NK-92 (cell line): ENCODE data around the gene LRRC4.

Experiments
- DNase-seq: peaks from one replicate; lab custom pipeline; 2025; ENCODE audit not compliant: unreplicated experiment; lab: John Stamatoyannopoulos, UW

LRRC4 gene

GRCh38 chr7:128030654-128031611 is at the start of gene LRRC4:
Gene LRRC4 (minus strand): TSS chr7:128031437. CDS start chr7:128030640, 797 bp downstream.
- DNase-seq: no peak

GRCh38 chr7:128080169-128080568 is 48.9 kb upstream of the LRRC4 start:
- DNase-seq: no peak

DNA sequence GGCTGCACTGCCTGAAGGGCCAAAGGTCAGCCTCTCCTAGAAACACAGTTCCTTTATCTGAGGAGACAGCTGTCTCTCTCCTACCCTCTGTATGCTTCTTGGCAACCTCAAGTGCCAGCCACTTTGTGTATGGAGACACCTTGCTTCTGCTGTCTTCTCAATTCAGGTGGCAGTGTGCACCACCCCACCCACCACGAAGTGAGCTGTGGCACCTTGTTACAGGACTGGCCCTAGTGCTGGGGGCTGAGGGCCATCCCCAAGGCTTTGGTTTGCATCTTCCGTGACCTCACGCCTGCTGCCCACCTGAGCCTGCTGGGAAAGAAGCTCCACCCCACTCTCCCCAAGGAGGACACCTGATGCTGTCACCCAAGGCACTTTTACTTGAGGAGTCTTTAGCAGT is 47.1 kb upstream of the LRRC4 start:
- no peak for DNase-seq

DNA sequence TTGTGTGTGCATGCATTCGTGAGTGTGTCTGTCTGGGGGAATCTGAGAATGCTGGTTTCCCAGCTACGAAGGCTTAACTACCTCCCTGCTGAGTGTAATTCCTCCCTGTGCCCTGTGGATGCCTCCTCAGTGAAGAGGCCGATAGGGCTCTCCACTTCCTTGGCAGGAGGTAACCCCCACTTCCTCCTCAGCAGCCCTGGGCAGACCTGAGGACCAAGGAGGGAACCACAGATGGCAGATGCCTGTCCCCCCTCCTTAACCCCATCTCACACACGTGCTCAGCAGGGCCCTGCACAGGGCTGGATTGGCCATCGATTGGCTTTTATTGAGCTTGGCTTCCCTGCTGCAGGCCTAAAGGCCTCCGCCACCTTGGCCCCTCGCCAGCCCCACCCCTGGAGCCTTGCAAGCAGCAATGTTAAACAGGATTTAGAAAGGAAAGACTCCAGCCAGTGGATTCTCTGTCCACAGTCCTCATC is 45.6 kb upstream of the LRRC4 start:
- no peak for DNase-seq

- no peak for DNase-seq
These were observed 45.1 kb upstream of the LRRC4 start for GRCh38 chr7:128076196-128076795.

- DNase-seq: no peak
These were observed 44.2 kb upstream of the LRRC4 start for GRCh38 chr7:128075242-128076095.

- DNase-seq: no peak
These were observed 43.5 kb upstream of the LRRC4 start for GRCh38 chr7:128074736-128075135.

GRCh38 chr7:128074336-128074735 is 43.1 kb upstream of the LRRC4 start:
- no peak for DNase-seq

DNA sequence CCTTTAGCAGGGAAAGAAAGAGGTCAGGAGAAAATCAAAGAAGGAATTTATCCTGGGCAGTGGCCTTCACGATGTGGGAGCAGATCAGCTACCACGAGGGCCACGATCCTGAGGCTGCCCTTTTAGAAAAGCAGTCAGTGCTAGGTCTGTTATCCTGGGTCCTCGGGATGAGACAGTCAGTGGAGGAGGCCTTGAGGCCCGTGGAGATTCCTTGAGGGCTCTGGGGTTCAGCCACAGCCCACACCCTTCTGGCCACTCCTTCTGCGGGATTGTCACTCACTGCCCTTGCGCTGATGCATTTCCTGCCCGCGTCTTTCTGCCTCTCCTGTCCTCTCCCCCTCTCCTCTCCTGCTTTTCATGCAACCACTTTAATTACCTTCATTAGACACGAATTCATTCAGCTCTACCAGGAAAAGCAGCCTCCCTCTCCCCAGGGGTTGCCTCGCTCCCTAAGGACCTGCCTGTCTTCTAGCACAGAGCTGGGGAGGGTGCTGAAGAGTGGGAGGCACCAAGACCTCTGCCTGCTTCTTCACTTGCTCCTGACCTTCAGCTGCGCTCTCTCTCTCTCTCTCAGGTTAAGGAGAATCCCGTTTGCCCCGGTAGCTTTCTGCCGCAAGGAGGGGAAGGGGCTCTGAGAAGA is 42.6 kb upstream of the LRRC4 start:
- no peak for DNase-seq

GRCh38 chr7:128071801-128072200 is 40.6 kb upstream of the LRRC4 start:
- no peak for DNase-seq

- DNase-seq: no peak
These were observed 40.1 kb upstream of the LRRC4 start for GRCh38 chr7:128071376-128071775.

DNA sequence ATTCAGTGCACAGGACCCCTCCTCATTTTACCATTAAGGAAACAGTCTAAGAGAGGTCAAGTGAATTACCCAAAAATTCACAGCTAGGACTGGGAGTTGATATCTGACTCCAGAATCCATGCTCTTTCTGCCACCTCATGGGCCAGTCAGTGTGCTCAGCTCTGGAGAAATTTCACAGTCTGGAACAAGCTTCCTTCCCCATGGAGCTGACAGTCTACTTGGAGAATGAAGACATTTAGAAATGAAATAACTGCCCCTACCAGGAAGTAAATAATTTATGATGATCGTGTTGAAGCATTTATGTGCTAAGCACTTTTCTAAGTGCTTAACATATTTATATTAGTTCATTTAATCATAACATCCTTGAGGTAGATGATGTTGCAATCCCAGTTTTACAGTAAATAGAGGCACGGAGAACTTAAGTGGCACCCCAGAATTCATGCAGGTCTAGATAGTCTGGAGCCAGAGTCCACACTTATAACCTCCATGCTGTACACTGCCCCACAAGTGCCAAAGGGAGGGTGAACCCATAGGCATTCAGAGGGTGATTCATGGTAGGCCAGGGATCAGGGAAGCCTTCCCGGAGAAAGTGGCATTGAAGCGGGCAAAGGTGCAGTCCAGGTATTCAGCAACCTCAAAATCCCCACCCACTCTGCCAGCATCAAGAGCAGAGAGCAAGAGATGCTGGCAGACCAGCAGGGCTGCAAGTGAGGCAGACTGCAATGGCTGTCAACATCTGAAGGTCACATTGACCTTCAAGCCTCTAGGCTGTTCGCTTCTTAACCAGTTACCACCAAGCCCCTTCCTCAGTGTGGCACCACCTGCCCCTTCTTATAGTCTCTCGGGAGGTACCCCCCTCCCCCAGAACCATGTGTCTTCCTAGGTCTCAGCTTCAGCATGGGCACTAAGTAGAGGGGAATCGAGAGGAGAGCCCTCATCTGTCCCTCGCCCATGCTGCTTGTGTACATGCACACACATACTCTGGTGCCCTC is 38.4 kb upstream of the LRRC4 start:
- DNase-seq: no peak

GRCh38 chr7:128068785-128069184 is 37.5 kb upstream of the LRRC4 start:
- DNase-seq: no peak

DNA sequence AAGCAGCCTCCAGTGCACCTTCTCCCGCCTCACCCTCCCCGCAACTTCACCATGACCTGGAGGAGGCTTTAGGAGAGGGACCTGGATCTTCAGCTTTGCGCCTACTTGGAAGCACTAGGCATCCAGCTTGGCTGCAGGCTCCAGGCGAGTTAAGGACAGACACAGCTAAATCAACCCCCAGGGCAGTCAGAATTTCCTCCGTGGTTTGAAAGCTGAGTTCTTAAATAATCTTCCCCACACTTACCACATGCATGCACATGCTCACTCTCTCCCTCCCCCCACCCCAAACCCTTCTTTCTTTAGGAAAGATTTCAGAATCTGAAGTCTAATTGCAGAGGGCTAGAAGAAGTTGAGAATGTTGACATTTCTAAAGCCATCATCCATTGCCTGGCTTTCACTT is 36.7 kb upstream of the LRRC4 start:
- no peak for DNase-seq

DNA sequence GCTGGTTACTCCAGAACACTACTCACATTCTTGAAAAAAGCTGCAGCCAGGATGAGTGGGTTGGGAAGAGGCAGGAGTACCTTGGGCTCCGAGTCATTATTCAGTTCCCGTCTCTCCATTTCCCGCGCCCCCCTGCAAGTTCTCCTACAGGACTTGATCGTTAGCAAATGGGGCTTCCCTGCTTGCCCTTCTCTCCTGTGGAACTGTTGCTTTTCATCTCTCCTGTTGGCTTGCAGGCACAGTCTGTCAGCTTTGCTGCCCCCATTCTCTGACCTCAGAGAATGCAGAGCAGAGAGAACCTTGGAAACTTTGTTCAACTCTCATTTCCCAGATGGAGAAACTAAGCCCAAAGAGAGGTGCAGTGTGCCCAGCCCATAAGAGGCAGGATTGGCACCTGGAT is 35.6 kb upstream of the LRRC4 start:
- DNase-seq: no peak

- DNase-seq: no peak
These were observed 35.2 kb upstream of the LRRC4 start for GRCh38 chr7:128066395-128066794.

DNA sequence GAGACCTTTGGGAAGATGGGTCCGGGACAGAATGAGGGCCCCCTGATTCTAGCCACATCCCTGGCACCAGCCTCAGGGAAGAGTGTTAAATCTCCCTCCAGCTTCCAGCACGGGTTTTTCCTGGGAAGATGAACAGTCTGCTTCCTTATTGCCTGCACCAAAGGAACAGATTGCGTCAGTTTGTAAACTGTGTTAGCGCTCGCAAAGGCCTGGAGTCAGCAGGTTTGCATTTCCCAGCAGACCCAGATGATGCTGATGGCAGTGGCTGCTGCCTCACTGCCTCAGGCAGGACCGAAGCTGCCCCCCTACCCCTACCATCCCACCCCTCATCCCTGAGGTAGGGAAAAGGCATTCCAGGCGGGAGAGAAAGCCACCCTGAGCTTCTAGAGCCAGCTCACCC is 34.6 kb upstream of the LRRC4 start:
- no peak for DNase-seq

DNA sequence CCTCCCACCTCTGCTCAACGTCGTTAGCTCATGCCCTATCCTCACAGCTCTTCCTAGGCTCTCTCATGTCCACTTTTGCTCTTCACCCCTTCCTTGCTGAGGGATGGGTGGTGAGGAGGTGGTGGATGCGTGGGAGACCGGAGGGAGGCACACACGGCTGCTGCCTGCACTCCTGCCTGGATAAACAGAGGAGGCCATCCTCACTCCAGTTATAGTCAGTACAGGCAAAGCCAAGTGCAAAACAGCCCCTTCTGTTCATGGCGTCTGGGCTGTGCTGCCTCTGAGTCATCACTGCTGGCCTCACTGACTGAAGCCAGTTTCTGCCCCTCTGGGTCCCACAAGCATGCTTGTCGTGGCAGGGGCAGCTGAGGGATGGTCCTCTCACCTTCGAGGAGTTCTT is 31.9 kb upstream of the LRRC4 start:
- no peak for DNase-seq

- DNase-seq: no peak
These were observed 28.8 kb upstream of the LRRC4 start for GRCh38 chr7:128060018-128060417.
